Measurements from ENCODE around the gene ASGR1.

GRCh38 chr17:7223375-7223774 lies 44.2 kb upstream of the ASGR1 start:
- TF ChIP-seq CTCF (IDR thresholded peaks at IDR 0.05; ENCODE audit: low read depth, low read length): no peak
- TF ChIP-seq EZH2phosphoT487 (IDR thresholded peaks at IDR 0.05; ENCODE audit: low read depth): no peak
